Measurements from ENCODE around the gene PTPN6. TPM values are rescaled to one million over a fixed set of nuclear protein-coding genes. Genes with fewer than 3 reads are reported as not detected.
A peak's percentile ranks its signal among the peaks of the same experiment; 100 is the strongest.

Gene PTPN6
- total and polyA plus RNA-seq, 9 of the 15 experiments (the other 6 are each of a cell fraction or from before 2014, with no cell fraction given) = 1.5 to 5.1 (median 3.9) TPM

GRCh38 chr12:6978611-6979011 lies 27.5 kb downstream of the PTPN6 start (continued):
- TF ChIP-seq CHD7 (IDR thresholded peaks at IDR 0.05; ENCODE audit: low read depth, low read length) (no peak), ZNF695 (CRISPR knock-in tag; IDR thresholded peaks at IDR 0.05) (no peak), HSF4 (CRISPR knock-in tag; IDR thresholded peaks at IDR 0.05; ENCODE audit: borderline replicate concordance) (no peak), RUNX1 (IDR thresholded peaks at IDR 0.05; ENCODE audit: low read depth) (no peak), MAFG (tag; conservative IDR thresholded peaks at IDR 0.05) (peak; percentile 76), RAD21 (CRISPR knock-in tag; conservative IDR thresholded peaks at IDR 0.05 in 1 of 2, IDR thresholded peaks at IDR 0.05 in 1 of 2) (peak in 1 of 2 experiments; percentile 27; a peak in 2 of 4 replicates), C11orf30 (IDR thresholded peaks at IDR 0.05; ENCODE audit: low read depth) (peak; percentile 63)
- TF ChIP-seq, protein P1, sequence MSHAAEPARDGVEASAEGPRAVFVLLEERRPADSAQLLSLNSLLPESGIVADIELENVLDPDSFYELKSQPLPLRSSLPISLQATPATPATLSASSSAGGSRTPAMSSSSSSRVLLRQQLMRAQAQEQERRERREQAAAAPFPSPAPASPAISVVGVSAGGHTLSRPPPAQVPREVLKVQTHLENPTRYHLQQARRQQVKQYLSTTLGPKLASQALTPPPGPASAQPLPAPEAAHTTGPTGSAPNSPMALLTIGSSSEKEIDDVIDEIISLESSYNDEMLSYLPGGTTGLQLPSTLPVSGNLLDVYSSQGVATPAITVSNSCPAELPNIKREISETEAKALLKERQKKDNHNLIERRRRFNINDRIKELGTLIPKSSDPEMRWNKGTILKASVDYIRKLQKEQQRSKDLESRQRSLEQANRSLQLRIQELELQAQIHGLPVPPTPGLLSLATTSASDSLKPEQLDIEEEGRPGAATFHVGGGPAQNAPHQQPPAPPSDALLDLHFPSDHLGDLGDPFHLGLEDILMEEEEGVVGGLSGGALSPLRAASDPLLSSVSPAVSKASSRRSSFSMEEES (CRISPR knock-in tag; IDR thresholded peaks at IDR 0.05) = peak; percentile 68

Measured in K562 (cell line).